ENCODE results near the gene SLC2A4.
"Not testable (repeated sequence)": the region's sequence is repeated elsewhere in the genome, so short reads cannot be mapped to it uniquely, and the experiment has no call there.

The SLC2A4 gene

GRCh38 chr17:7334938-7335538 lies 53.5 kb downstream of the SLC2A4 start:
- Histone ChIP-seq H3K27ac (ENCODE audit: insufficient read depth, low read length, poor library complexity, severe bottlenecking) (peak overlapping the region; percentile 38), H3K36me3 (ENCODE audit: control insufficient read depth, insufficient read depth, low read length) (peaks cover 9% of the 10 kb centered on the region), H3K4me3 (ENCODE audit: insufficient read depth, low read depth, low read length, poor library complexity, severe bottlenecking) (no peak overlapping the region), H3K9me3 (ENCODE audit: control insufficient read depth, low read length) (no peaks in the 10 kb centered on the region), H3K4me1 (ENCODE audit: control insufficient read depth, insufficient read depth, low read length, poor library complexity, severe bottlenecking) (peaks cover 65% of the 10 kb centered on the region), H3K27me3 (replicated peaks; ENCODE audit: control insufficient read depth, insufficient read depth, low read length, poor library complexity, severe bottlenecking) (no peaks in the 10 kb centered on the region)
- DNase-seq = no peak

- peaks cover 59% of the 10 kb centered on the region for H3K4me1 ChIP-seq (ENCODE audit: control insufficient read depth, insufficient read depth, low read length, poor library complexity, severe bottlenecking)
- DNase-seq; H3K9me3 ChIP-seq (ENCODE audit: control insufficient read depth, low read length); H3K27me3 ChIP-seq (replicated peaks; ENCODE audit: control insufficient read depth, insufficient read depth, low read length, poor library complexity, severe bottlenecking): not testable (repeated sequence)
- peak overlapping the region; percentile 75 for H3K4me3 ChIP-seq (ENCODE audit: insufficient read depth, low read depth, low read length, poor library complexity, severe bottlenecking)
- H3K27ac ChIP-seq (ENCODE audit: insufficient read depth, low read length, poor library complexity, severe bottlenecking) = peak overlapping the region; percentile 71
- peaks cover 15% of the 10 kb centered on the region for H3K36me3 ChIP-seq (ENCODE audit: control insufficient read depth, insufficient read depth, low read length)
Observed at GRCh38 chr17:7335765-7336164, 54.2 kb downstream of the SLC2A4 start.

- Histone ChIP-seq H3K27ac (ENCODE audit: insufficient read depth, low read length, poor library complexity, severe bottlenecking) (peak within 1 kb of the TSS; percentile 71), H3K4me3 (ENCODE audit: insufficient read depth, low read depth, low read length, poor library complexity, severe bottlenecking) (peak within 1 kb of the TSS; percentile 75)
Observed at GRCh38 chr17:7336240-7337175, 55.0 kb downstream of the SLC2A4 start, which contains the start of gene ACAP1. TSS of gene ACAP1 (plus strand) at chr17:7336529. CDS start at chr17:7336735, 206 bp downstream.

GRCh38 chr17:7337600-7337999 lies 56.1 kb downstream of the SLC2A4 start:
- Histone ChIP-seq H3K36me3 (ENCODE audit: control insufficient read depth, insufficient read depth, low read length) (peaks cover 33% of the 10 kb centered on the region), H3K4me1 (ENCODE audit: control insufficient read depth, insufficient read depth, low read length, poor library complexity, severe bottlenecking) (peaks cover 49% of the 10 kb centered on the region), H3K27ac (ENCODE audit: insufficient read depth, low read length, poor library complexity, severe bottlenecking) (peak overlapping the region; percentile 71), H3K4me3 (ENCODE audit: insufficient read depth, low read depth, low read length, poor library complexity, severe bottlenecking) (peak overlapping the region; percentile 75)
- not testable (repeated sequence) for DNase-seq; H3K27me3 ChIP-seq (replicated peaks; ENCODE audit: control insufficient read depth, insufficient read depth, low read length, poor library complexity, severe bottlenecking); H3K9me3 ChIP-seq (ENCODE audit: control insufficient read depth, low read length)

More at GRCh38 chr17:7336240-7337175, 55.0 kb downstream of the SLC2A4 start, which contains the start of gene ACAP1:
- Histone ChIP-seq H3K9me3 (ENCODE audit: control insufficient read depth, low read length) (no peaks in the 10 kb centered on the region), H3K36me3 (ENCODE audit: control insufficient read depth, insufficient read depth, low read length) (peaks cover 22% of the 10 kb centered on the region), H3K4me1 (ENCODE audit: control insufficient read depth, insufficient read depth, low read length, poor library complexity, severe bottlenecking) (peaks cover 58% of the 10 kb centered on the region), H3K27me3 (replicated peaks; ENCODE audit: control insufficient read depth, insufficient read depth, low read length, poor library complexity, severe bottlenecking) (no peaks in the 10 kb centered on the region)
- DNase-seq = peak; percentile 68 to 78 (median 77)

Data from effector memory CD4-positive, alpha-beta T cell (primary cell).